ENCODE results near the gene HSDL2.
A peak's percentile ranks its signal among the peaks of the same experiment; 100 is the strongest.
"Not testable (repeated sequence)": the region's sequence is repeated elsewhere in the genome, so short reads cannot be mapped to it uniquely, and the experiment has no call there.

HSDL2 gene

GRCh38 chr9:112380102-112380824 lies at the start of gene HSDL2:
Gene HSDL2 (plus strand): TSS chr9:112380108. CDS start chr9:112380164, 56 bp downstream.
- DNase-seq: no peak

- DNase-seq: no peak
Observed at GRCh38 chr9:112331674-112331952, 48.3 kb upstream of the HSDL2 start.

GRCh38 chr9:112332214-112332613 lies 47.7 kb upstream of the HSDL2 start:
- no peak for DNase-seq

- no peak for DNase-seq
Observed at GRCh38 chr9:112332674-112332976, 47.3 kb upstream of the HSDL2 start.

GRCh38 chr9:112332977-112333638 lies 46.8 kb upstream of the HSDL2 start, which contains the start of gene PTBP3:
Gene PTBP3 (minus strand): TSS chr9:112333619. CDS start chr9:112297865, 35,754 bp downstream.
- DNase-seq: peak; percentile 57 to 70 (median 64)

- peak; percentile 88 to 92 (median 92) for DNase-seq
Observed at GRCh38 chr9:112333639-112334431, 46.1 kb upstream of the HSDL2 start.

- no peak for DNase-seq
Observed at GRCh38 chr9:112334432-112334841, 45.5 kb upstream of the HSDL2 start.

GRCh38 chr9:112337547-112337946 lies 42.4 kb upstream of the HSDL2 start:
- no peak for DNase-seq

GRCh38 chr9:112338561-112338960 lies 41.3 kb upstream of the HSDL2 start:
- no peak for DNase-seq

GRCh38 chr9:112339886-112340285 lies 40.0 kb upstream of the HSDL2 start:
- DNase-seq: no peak

GRCh38 chr9:112341730-112342129 lies 38.2 kb upstream of the HSDL2 start:
- no peak for DNase-seq

- DNase-seq: peak in 3 of 4 experiments; percentile 18 to 45 (median 20)
Observed at GRCh38 chr9:112348257-112349007, 31.5 kb upstream of the HSDL2 start.

GRCh38 chr9:112349008-112349333 lies 30.9 kb upstream of the HSDL2 start:
- DNase-seq: no peak

- DNase-seq: no peak
Observed at GRCh38 chr9:112351184-112351583, 28.7 kb upstream of the HSDL2 start.

GRCh38 chr9:112352209-112352608 lies 27.7 kb upstream of the HSDL2 start:
- no peak for DNase-seq

- no peak for DNase-seq
Observed at GRCh38 chr9:112354081-112354743, 25.7 kb upstream of the HSDL2 start.

- no peak for DNase-seq
Observed at GRCh38 chr9:112355427-112355897, 24.4 kb upstream of the HSDL2 start.

- no peak for DNase-seq
Observed at GRCh38 chr9:112360047-112360804, 19.7 kb upstream of the HSDL2 start.

- no peak for DNase-seq
Observed at GRCh38 chr9:112361601-112362000, 18.3 kb upstream of the HSDL2 start.

- no peak for DNase-seq
Observed at GRCh38 chr9:112364761-112365160, 15.1 kb upstream of the HSDL2 start.

GRCh38 chr9:112365257-112365656 lies 14.7 kb upstream of the HSDL2 start:
- not testable (repeated sequence) for DNase-seq

GRCh38 chr9:112366591-112366990 lies 13.3 kb upstream of the HSDL2 start:
- DNase-seq: no peak

Data from activated CD4-positive, CD25-positive, alpha-beta regulatory T cell (primary cell).